Endodermal cell (in vitro differentiated cells): ENCODE measurements around the gene MSANTD2. TPM values are rescaled to one million over a fixed set of nuclear protein-coding genes. Genes with fewer than 3 reads are reported as not detected.
A peak's percentile ranks its signal among the peaks of the same experiment; 100 is the strongest.

Experiments used
- DNase-seq: peaks from one replicate; pipeline ENCODE4 v3.0.0-alpha.2; 2017
- H3K27ac ChIP-seq: 2 replicates; pipeline ENCODE4 v1.5.1; 2013; ENCODE audit warnings: mild to moderate bottlenecking, low read depth, low read length, moderate library complexity
- H3K27me3 ChIP-seq: 2 replicates; pipeline ENCODE4 v1.6.1; 2013; ENCODE audit warnings: mild to moderate bottlenecking, low read length, moderate library complexity; ENCODE audit not compliant: insufficient read depth, control insufficient read depth, poor library complexity, severe bottlenecking
- H3K36me3 ChIP-seq: 2 replicates; pipeline ENCODE4 v1.7.0; 2013; ENCODE audit warnings: mild to moderate bottlenecking, low read length, moderate library complexity; ENCODE audit not compliant: control insufficient read depth, insufficient read depth
- H3K4me1 ChIP-seq: one replicate; pipeline ENCODE4 v1.7.0; 2013; ENCODE audit warnings: low read length; ENCODE audit not compliant: control insufficient read depth, insufficient read depth
- H3K4me3 ChIP-seq: 2 replicates; pipeline ENCODE4 v1.5.1; 2013; ENCODE audit warnings: mild to moderate bottlenecking, low read length, moderate library complexity
- H3K9ac ChIP-seq: 2 replicates; pipeline ENCODE4 v1.6.1; 2013; ENCODE audit warnings: mild to moderate bottlenecking, low read length, moderate library complexity; ENCODE audit not compliant: poor library complexity, severe bottlenecking; ENCODE audit errors: extremely low read depth
- H3K9me3 ChIP-seq: 2 replicates; pipeline ENCODE4 v1.6.1; 2013; ENCODE audit warnings: mild to moderate bottlenecking, low read length, moderate library complexity; ENCODE audit not compliant: control insufficient read depth
- H3K27ac Mint-ChIP-seq: 2 replicates; pipeline ENCODE4 v1.8.0; 2020; ENCODE audit warnings: mixed read lengths
- H3K27me3 Mint-ChIP-seq: 2 replicates; pipeline ENCODE4 v1.8.0; 2021; ENCODE audit warnings: mild to moderate bottlenecking, mixed read lengths; ENCODE audit not compliant: insufficient read depth
- H3K36me3 Mint-ChIP-seq: 2 replicates; pipeline ENCODE4 v1.8.0; 2020; ENCODE audit warnings: low read depth, mixed read lengths
- H3K4me1 Mint-ChIP-seq: 2 replicates; pipeline ENCODE4 v1.8.0; 2020; ENCODE audit warnings: mixed read lengths
- H3K4me3 Mint-ChIP-seq: 2 replicates; pipeline ENCODE4 v1.8.0; 2020; ENCODE audit warnings: mild to moderate bottlenecking, moderate library complexity, mixed read lengths
- H3K9me3 Mint-ChIP-seq: 2 replicates; pipeline ENCODE4 v1.8.0; 2020; ENCODE audit warnings: mild to moderate bottlenecking, mixed read lengths
- CTCF ChIP-seq: fragments of 200-600 bp; sonication (generic); conservative IDR thresholded peaks from 2 replicates; pipeline ENCODE4 v1.5.0; 2021; ENCODE audit warnings: antibody characterized with exemption, mild to moderate bottlenecking
- WGBS, 2 experiments: methylation state at CpG; one replicate each; pipeline versions ENCODE4 v1.1.5 to v1.1.7; 2013; ENCODE audit warnings: missing lambda C conversion rate in 2 of 2, mixed read lengths in 1 of 2; ENCODE audit not compliant: insufficient coverage in 1 of 2, insufficient read length in 1 of 2; 5-methylcytosine and 5-hydroxymethylcytosine counted together
- total RNA-seq, 2 donors: library from RNA; stranded (reverse); fragmentation: NEBNext Ultra II Directional in 1 of 2; extraction: Animal tissue kit (Norgen Biotek cat#: 25700) in 1 of 2; gene quantifications; 2 replicates in 1 of 2; 3 replicates in 1 of 2; pipeline ENCODE4 v1.2.1, GENCODE V29; 2021

MSANTD2 gene
- total RNA-seq, 2 donors from 2014 or later = 18.3 to 21.3 TPM

DNA sequence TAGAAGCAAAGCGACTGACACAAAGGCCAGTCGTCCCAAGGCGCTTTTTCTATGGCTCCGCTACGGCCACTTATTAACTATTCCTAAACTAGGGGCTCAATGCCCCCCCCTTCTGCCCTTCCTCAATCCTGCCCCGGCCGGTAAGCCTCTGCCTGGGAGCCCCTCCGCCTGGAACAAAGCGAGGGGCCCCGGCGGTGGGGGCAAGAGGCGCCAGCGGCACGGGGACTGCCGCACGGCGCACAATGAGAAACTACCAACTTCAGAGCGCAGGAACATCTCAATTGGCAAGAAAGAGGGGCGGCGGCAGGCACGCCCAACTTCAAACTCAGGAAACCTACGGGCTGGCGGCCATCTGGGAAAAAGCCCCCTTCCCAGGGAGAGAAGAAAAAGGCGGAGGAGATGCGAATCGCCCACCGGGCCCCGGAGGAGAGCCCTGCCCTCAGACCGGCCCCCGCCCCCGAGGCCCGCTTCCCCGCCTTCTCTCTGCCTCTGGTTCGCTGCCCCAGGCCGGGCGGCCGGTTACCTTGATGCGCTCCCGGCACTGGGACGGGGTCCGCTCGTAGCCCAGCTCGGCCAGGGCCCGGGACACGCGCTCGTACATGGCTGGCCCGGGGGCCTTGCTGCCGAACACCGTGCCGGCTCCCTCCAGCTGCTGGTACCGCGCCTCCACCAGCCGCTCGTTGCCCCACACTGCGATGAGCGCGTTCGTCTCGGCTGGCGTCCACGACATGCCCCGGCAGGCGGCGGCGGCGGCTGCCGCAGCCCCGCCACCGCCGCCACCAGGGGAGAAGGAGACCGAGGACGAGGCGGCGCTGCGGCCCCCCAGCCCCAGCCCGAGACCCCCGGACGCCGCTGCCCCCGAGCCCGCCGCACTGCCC, 619 bp downstream of the MSANTD2 start:
- Mint-ChIP-seq H3K4me1 (peaks cover 21% of the 10 kb centered on the region), H3K9me3 (no peaks in the 10 kb centered on the region), H3K36me3 (no peaks in the 10 kb centered on the region), H3K27me3 (no peaks in the 10 kb centered on the region), H3K27ac (peak overlapping the region; percentile 64), H3K4me3 (peak overlapping the region; percentile 74)
- no peaks in the 10 kb centered on the region for H3K9me3 ChIP-seq
- DNase-seq = peak; percentile 78
- peak overlapping the region; percentile 91 for H3K4me3 ChIP-seq
- peak overlapping the region; percentile 78 for H3K9ac ChIP-seq
- H3K27ac ChIP-seq = peak overlapping the region; percentile 87
- no peaks in the 10 kb centered on the region for H3K27me3 ChIP-seq
- H3K4me1 ChIP-seq = peaks cover 4% of the 10 kb centered on the region
- 0% methylated on average over 37 to 83 of the region's 83 CpGs for WGBS, 2 experiments
- TF ChIP-seq CTCF = peak; percentile 27
- H3K36me3 ChIP-seq = no peaks in the 10 kb centered on the region

- Histone ChIP-seq H3K4me1 (peaks cover 4% of the 10 kb centered on the region), H3K4me3 (peak overlapping the region; percentile 91), H3K9me3 (no peaks in the 10 kb centered on the region), H3K9ac (peak overlapping the region; percentile 78), H3K27me3 (no peaks in the 10 kb centered on the region), H3K27ac (peak overlapping the region; percentile 87), H3K36me3 (no peaks in the 10 kb centered on the region)
- no peak for TF ChIP-seq CTCF
- Mint-ChIP-seq H3K36me3 (no peaks in the 10 kb centered on the region), H3K27me3 (no peaks in the 10 kb centered on the region), H3K9me3 (no peaks in the 10 kb centered on the region), H3K4me3 (peak overlapping the region; percentile 74), H3K27ac (peak overlapping the region; percentile 64), H3K4me1 (peaks cover 21% of the 10 kb centered on the region)
- 0 to 2% methylated on average over 5 to 8 of the region's 8 CpGs for WGBS, 2 experiments
- DNase-seq = peak; percentile 65
These were observed 1.2 kb downstream of the MSANTD2 start for GRCh38 chr11:124798991-124799347.

GRCh38 chr11:124796312-124796711, 3.9 kb downstream of the MSANTD2 start:
- WGBS, 2 experiments = 86 to 96% methylated on average over 2 to 3 of the region's 3 CpGs
- Histone ChIP-seq H3K27me3 (no peaks in the 10 kb centered on the region), H3K4me1 (peaks cover 4% of the 10 kb centered on the region), H3K36me3 (no peaks in the 10 kb centered on the region), H3K9ac (no peak overlapping the region), H3K9me3 (no peaks in the 10 kb centered on the region), H3K27ac (no peak overlapping the region), H3K4me3 (no peak overlapping the region)
- no peak for DNase-seq
- Mint-ChIP-seq H3K27me3 (no peaks in the 10 kb centered on the region), H3K4me3 (no peak overlapping the region), H3K4me1 (peaks cover 24% of the 10 kb centered on the region), H3K9me3 (no peaks in the 10 kb centered on the region), H3K36me3 (no peaks in the 10 kb centered on the region), H3K27ac (no peak overlapping the region)
- no peak for TF ChIP-seq CTCF
